Right renal pelvis (tissue), 4 donors: ENCODE results near the gene ASCL3. TPM values are rescaled to one million over a fixed set of nuclear protein-coding genes. Genes with fewer than 3 reads are reported as not detected.
"Not testable (repeated sequence)": the region's sequence is repeated elsewhere in the genome, so short reads cannot be mapped to it uniquely, and the experiment has no call there.

Source experiments
- DNase-seq, 4 donors: peaks; one replicate each; pipeline ENCODE4 v3.0.0-alpha.2; 2013; ENCODE audit warnings: low read depth in 4 of 4, low spot score in 3 of 4, missing footprints in 1 of 4
- polyA plus RNA-seq, 4 donors: library from polyadenylated mRNA; unstranded; fragments of 120-200 nt; gene quantifications; one replicate each; pipeline ENCODE4 v1.2.1, GENCODE V29; 2013; ENCODE audit not compliant: insufficient read length in 4 of 4

The ASCL3 gene, protein sequence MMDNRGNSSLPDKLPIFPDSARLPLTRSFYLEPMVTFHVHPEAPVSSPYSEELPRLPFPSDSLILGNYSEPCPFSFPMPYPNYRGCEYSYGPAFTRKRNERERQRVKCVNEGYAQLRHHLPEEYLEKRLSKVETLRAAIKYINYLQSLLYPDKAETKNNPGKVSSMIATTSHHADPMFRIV
- polyA plus RNA-seq: under 1 TPM in 1 of 4 donors, not detected in 3; 0.25 TPM

- DNase-seq: no peak
These were observed at the start of gene ASCL3 for GRCh38 chr11:8942518-8943066. TSS of gene ASCL3 (minus strand) at chr11:8943016. CDS start at chr11:8938161, 4,855 bp downstream.

GRCh38 chr11:8989453-8989852 lies 46.6 kb upstream of the ASCL3 start:
- DNase-seq: no peak

- no peak for DNase-seq
These were observed 45.8 kb upstream of the ASCL3 start for GRCh38 chr11:8988329-8989234.

GRCh38 chr11:8987446-8987845 lies 44.6 kb upstream of the ASCL3 start:
- DNase-seq: no peak

GRCh38 chr11:8986772-8987171 lies 44.0 kb upstream of the ASCL3 start:
- not testable (repeated sequence) for DNase-seq

GRCh38 chr11:8985462-8985861 lies 42.6 kb upstream of the ASCL3 start:
- no peak for DNase-seq

DNA sequence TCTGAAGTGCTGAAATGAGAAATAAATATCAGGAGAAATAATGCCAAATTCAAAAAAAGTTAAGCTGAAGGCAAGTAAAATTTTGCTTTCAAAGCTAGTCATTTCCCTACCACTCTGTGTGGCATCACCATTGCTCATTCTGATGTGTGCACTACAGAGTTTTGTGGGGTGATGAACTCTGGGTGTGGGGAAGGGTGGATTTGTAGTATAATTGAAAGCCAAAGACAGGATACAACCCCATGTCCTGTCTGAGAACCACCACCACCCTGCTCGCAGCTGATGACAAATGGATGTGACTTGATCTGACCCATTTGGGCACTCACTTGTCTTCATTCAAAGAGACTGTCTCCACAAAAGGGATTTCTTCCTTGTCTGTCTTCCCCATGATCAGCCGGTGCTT lies 40.7 kb upstream of the ASCL3 start:
- DNase-seq: no peak

- DNase-seq: no peak
These were observed 37.7 kb upstream of the ASCL3 start for GRCh38 chr11:8980485-8980884.

DNA sequence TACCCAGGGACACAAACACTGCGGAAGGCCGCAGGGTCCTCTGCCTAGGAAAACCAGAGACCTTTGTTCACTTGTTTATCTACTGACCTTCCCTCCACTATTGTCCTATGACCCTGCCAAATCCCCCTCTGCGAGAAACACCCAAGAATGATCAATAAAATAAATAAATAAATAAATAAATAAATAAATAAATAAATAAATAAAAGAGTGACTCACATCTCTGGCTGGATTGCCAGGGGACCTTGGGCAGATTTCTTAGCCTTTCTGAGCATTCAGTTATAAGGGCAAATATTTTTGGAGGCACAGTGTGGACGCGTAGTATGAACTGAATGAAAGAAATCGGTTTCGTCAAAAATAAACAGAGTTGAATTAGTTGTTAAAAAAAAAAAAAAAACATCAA lies 36.5 kb upstream of the ASCL3 start:
- DNase-seq: not testable (repeated sequence)

DNA sequence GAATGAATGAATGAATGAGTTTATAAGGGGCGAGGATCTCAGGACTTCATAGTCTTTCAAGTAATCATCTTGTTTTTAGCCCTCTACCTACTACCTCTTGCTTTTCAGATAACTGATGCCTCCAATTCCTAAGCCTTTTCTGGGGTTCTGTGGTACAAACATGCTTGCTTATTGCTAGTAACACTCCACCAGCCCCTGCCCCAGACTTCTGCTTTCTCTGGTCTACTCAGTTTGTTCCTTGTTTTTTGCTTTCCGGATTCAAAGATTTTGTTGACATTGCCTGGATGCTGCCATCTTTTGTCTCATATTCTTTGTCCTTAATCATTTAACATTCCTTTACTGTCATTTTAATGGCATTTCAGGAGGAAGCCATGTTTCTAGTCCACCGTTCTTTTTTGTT lies 30.3 kb upstream of the ASCL3 start:
- no peak for DNase-seq

- DNase-seq: no peak
These were observed 29.1 kb upstream of the ASCL3 start for GRCh38 chr11:8971924-8972316.

- no peak for DNase-seq
These were observed 28.5 kb upstream of the ASCL3 start for GRCh38 chr11:8971196-8971923.

DNA sequence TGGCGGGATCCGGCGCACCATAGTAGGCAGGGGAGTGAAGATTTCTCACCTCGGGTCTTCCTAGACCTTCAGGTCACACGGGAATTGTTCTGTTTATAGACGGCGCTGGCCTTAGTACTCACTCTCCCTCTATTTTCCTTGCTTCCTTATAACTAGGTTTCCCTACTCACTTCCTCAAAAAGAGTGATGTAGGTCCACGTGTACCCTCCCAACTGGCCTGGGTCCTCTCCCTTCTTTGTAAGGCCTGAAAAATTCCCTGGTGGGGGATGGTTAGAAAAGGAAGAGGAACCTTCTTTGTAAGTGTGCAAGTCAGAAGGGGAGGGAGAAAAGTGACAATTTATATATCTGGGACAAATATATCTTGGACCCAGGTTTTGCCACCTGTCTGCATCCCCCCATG lies 24.4 kb upstream of the ASCL3 start:
- no peak for DNase-seq

GRCh38 chr11:8964324-8965320 lies 21.8 kb upstream of the ASCL3 start, which contains the start of gene TMEM9B:
TSS of gene TMEM9B (minus strand) at chr11:8964442. CDS start at chr11:8964313, 129 bp downstream.
- DNase-seq: peak; percentile 72 to 87 (median 78)

DNA sequence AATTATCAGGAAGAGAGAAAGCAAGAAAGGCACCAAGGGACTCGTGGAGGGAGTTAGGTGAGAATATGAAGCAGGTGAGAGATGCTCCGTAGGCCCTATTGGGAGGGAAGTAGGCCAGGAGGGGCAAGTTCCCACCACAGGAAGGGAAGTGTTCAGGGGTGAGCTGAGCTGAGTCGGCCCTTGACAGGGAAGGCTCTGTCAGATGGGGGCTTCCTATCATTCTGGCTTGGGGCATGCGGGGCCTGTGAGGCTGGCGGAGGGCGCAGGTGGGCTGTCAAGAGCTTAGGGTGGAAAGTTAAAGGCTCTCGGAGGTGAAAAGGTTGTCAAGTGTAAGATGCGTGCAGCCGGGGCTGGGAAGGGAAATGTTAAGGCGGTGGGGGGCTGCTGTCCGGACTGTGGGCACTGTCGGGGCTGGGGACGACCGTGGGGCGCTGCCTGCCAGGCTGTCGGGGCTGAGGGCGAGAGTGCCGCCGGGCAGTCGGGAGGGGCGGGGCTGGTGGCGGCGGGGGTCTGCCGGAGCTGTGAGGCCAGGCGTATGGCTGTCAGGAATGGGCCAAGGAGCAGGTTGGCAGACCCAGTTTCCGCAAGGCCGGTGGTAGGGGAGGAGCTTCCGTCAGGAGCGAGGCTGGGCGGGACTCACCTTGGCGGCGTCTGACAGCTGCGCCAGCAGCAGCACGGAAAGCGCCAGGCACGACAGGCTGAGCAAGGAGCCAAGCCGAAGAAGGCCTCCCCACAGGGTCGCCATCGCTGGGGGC lies 20.9 kb upstream of the ASCL3 start:
- peak in 3 of 4 donors; percentile 51 to 59 (median 55) for DNase-seq

- DNase-seq: no peak
These were observed 20.0 kb upstream of the ASCL3 start for GRCh38 chr11:8962841-8963240.

- DNase-seq: no peak
These were observed 18.6 kb upstream of the ASCL3 start for GRCh38 chr11:8961401-8961800.

DNA sequence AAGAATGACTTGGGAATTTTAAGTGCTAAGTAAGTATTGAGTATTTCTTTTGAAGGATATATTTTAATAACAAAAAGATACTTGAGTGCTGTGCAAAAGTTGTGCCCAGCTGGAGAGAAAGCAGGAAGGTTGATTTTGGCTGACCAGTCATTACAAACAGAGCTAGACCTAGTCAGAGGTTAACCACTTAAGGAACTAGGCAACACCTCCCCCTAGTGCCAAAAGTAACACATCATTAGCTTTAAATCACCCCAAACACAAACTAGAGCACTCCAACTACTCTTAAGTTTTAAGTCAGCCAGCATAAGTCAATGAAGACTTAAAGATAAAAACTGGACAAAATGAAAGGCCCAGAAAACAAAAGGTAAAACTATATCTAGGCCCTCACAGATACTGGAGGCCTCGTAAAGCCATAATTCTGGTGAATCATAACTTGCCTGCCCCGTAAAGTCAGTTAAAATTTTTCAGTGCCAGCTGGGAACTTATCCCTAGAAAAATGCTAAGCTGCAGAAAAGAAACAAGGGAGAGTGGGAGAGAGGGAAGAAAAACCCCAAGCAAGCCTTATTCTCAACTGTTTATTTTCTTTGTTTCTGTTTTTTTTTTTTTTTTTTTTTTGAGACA lies 16.8 kb upstream of the ASCL3 start:
- peak; percentile 43 to 60 (median 59) for DNase-seq
